Stimulated activated naive CD8-positive, alpha-beta T cell treated with anti-CD3 and anti-CD28 coated beads, Interleukin-15, Interleukin-2, amounts not matched to agents 100 ng/mL and 50 ng/mL, for 24 hours (primary cell): ENCODE data around the gene ERC1.

Experiments used
- H3K27ac Mint-ChIP-seq: one replicate; pipeline ENCODE4 v1.8.0; 2021; ENCODE audit warnings: mild to moderate bottlenecking, mixed read lengths
- H3K27me3 Mint-ChIP-seq: one replicate; pipeline ENCODE4 v1.8.0; 2021; ENCODE audit warnings: mixed read lengths
- H3K36me3 Mint-ChIP-seq: one replicate; pipeline ENCODE4 v1.8.0; 2021; ENCODE audit warnings: low read depth, mixed read lengths
- H3K4me1 Mint-ChIP-seq: one replicate; pipeline ENCODE4 v1.8.0; 2021; ENCODE audit warnings: low read depth, mixed read lengths
- H3K4me3 Mint-ChIP-seq: one replicate; pipeline ENCODE4 v1.8.0; 2021; ENCODE audit warnings: mild to moderate bottlenecking, mixed read lengths
- H3K9me3 Mint-ChIP-seq: one replicate; pipeline ENCODE4 v1.8.0; 2021; ENCODE audit warnings: mixed read lengths

The ERC1 gene

DNA sequence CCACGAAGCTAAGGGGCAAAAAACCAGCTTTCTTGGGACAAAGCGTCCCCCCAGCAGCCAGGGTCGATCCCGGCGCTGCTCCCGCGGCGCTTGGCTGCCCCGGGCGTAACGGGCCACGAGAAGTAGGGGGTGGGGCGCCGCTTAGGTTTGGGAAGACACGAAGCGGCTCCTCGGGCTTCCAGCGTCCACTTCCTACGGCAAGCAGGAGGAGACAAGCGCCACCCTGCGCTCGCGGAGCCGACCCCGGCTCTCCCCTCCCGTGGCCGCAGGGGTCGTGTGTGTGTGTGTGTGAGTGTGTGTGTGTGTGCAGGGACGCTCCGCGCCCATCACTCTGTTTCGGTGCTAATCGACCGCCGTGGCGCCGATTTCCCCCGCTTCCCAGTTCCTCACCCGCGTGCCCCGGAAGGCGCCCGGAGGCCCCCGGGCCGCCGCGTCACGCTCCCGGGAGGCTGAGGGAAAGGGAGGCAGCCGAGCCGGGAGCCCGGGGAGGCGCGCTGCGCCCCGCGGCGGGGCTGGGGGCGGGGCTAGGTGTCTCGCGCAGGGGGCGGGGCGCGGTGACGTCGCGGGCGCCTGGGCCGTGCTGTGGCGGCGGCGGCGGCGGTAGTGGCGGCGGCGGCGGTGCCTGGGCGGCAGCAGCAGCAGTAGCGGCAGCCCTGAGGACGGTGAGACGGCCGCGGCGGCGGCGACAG lies at the start of gene ERC1:
Gene ERC1 (plus strand): TSS at position 563 of the 689 bp plus-strand sequence. CDS start 36,681 bp downstream, outside the sequence.
- Mint-ChIP-seq H3K27me3 (no peaks in the 10 kb centered on the region), H3K27ac (peak within 1 kb of the TSS; percentile 93), H3K36me3 (peaks cover 8% of the 10 kb centered on the region), H3K4me1 (peaks cover 40% of the 10 kb centered on the region), H3K4me3 (peak within 1 kb of the TSS; percentile 92), H3K9me3 (no peaks in the 10 kb centered on the region)

- Mint-ChIP-seq H3K27me3 (no peaks in the 10 kb centered on the region), H3K27ac (peak overlapping the region; percentile 13), H3K4me1 (peaks cover 28% of the 10 kb centered on the region), H3K9me3 (no peaks in the 10 kb centered on the region), H3K36me3 (peaks cover 51% of the 10 kb centered on the region), H3K4me3 (no peak overlapping the region)
These were observed 48.0 kb upstream of the ERC1 start for GRCh38 chr12:943051-943450.

GRCh38 chr12:944211-944610 lies 46.8 kb upstream of the ERC1 start:
- Mint-ChIP-seq H3K4me1 (peaks cover 37% of the 10 kb centered on the region), H3K27me3 (no peaks in the 10 kb centered on the region), H3K4me3 (no peak overlapping the region), H3K27ac (peak overlapping the region; percentile 51), H3K9me3 (no peaks in the 10 kb centered on the region), H3K36me3 (peaks cover 52% of the 10 kb centered on the region)

DNA sequence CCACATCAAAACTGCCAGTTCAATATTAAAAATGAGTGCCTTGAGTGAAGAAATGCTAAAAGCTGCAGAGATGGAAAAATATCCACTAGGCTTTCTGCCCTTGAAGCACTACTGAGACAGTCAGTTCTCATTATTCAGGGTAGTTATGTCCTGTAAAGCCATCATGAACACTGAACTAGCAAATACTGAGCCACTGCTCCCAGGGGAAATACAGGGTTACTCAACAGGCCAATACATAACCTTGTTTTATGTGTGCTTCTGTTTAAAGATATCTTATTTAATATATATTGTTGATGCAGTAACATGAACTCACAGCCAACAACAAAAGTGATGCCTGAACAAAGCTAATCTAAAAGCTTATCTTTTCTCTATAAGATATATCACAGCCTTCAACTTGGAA lies 44.8 kb upstream of the ERC1 start:
- no peak overlapping the region for H3K27ac Mint-ChIP-seq
- no peaks in the 10 kb centered on the region for H3K27me3 Mint-ChIP-seq
- H3K36me3 Mint-ChIP-seq: peaks cover 38% of the 10 kb centered on the region
- H3K4me1 Mint-ChIP-seq: peaks cover 41% of the 10 kb centered on the region
- H3K4me3 Mint-ChIP-seq: peak overlapping the region; percentile 14
- H3K9me3 Mint-ChIP-seq: no peaks in the 10 kb centered on the region

DNA sequence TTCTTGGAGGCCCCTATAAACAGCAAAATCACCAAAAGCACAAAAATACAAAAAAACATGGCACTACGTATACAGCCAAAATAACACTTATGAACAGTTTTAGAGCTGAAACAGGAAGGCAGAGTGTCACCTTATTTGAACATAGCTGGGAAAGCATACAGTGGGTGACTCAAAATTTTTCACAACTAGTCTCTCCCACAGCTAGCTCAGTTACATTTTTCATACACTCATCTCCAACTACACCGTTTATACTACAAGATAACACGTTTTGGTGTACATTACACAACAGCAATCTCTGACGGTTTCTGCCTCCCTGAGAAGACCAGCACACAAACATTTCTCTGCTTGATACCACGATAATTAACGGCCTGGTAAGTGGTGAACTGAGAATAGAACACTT lies 44.4 kb upstream of the ERC1 start:
- H3K4me3 Mint-ChIP-seq: peak overlapping the region; percentile 14

GRCh38 chr12:948238-948637 lies 42.8 kb upstream of the ERC1 start:
- Mint-ChIP-seq H3K4me1 (peaks cover 41% of the 10 kb centered on the region), H3K27ac (peak overlapping the region; percentile 75), H3K4me3 (peak overlapping the region; percentile 98), H3K36me3 (peaks cover 26% of the 10 kb centered on the region), H3K9me3 (no peaks in the 10 kb centered on the region), H3K27me3 (no peaks in the 10 kb centered on the region)

More for the DNA sequence above, 44.4 kb upstream of the ERC1 start:
- Mint-ChIP-seq H3K27me3 (no peaks in the 10 kb centered on the region), H3K27ac (no peak overlapping the region), H3K9me3 (no peaks in the 10 kb centered on the region), H3K4me1 (peaks cover 41% of the 10 kb centered on the region), H3K36me3 (peaks cover 38% of the 10 kb centered on the region)

DNA sequence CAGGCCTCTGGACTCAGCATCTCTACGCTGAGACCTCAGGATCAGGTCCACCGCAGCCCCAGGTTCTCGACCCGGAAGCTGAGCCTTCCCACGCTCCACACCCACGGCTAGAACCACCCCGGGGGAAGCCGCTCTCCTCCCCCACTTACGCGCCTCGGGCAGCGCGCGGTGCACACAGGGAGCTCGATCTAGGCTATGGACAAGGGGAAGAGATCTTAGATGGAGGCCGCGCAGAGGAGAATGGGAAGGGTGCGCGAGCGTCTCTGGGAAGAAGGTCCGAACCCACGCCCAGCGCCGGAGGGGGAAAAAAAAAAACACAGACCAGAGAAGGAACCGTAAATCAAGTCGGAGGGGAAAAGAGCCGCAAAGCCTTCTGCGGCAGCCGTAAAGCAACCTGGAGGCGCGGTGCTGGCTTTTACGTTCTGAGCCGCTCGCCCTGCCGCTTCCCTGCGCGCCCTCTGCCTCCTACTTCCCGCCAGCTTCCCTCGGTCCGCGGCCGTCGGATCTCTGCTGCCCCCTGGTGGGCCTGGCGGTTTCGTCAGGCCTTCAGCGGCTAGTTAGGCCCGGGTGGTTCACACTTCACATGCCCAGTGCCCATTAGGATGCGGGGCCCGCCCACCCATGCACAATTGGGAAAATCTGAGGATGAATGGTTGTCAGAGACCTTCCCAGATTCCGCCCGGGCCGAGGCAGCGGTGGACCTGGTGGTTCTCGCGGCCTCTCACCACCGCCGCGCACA lies 41.4 kb upstream of the ERC1 start, which contains the start of gene RAD52:
Gene RAD52 (minus strand): TSS at position 242 of the 739 bp plus-strand sequence. CDS start 16,636 bp downstream, outside the sequence.
- H3K4me1 Mint-ChIP-seq: peaks cover 32% of the 10 kb centered on the region
- no peaks in the 10 kb centered on the region for H3K9me3 Mint-ChIP-seq
- peak within 1 kb of the TSS; percentile 93 for H3K27ac Mint-ChIP-seq
- H3K36me3 Mint-ChIP-seq: peaks cover 14% of the 10 kb centered on the region
- peak within 1 kb of the TSS; percentile 98 for H3K4me3 Mint-ChIP-seq
- H3K27me3 Mint-ChIP-seq: no peaks in the 10 kb centered on the region

- Mint-ChIP-seq H3K4me3 (no peak overlapping the region), H3K4me1 (peaks cover 24% of the 10 kb centered on the region), H3K27me3 (no peaks in the 10 kb centered on the region), H3K9me3 (no peaks in the 10 kb centered on the region), H3K36me3 (peaks cover 11% of the 10 kb centered on the region), H3K27ac (no peak overlapping the region)
These were observed 39.8 kb upstream of the ERC1 start for GRCh38 chr12:951176-951575.

GRCh38 chr12:953776-954175 lies 37.2 kb upstream of the ERC1 start:
- H3K4me1 Mint-ChIP-seq: peaks cover 9% of the 10 kb centered on the region
- no peak overlapping the region for H3K27ac Mint-ChIP-seq
- no peaks in the 10 kb centered on the region for H3K9me3 Mint-ChIP-seq
- no peaks in the 10 kb centered on the region for H3K27me3 Mint-ChIP-seq
- H3K36me3 Mint-ChIP-seq: peaks cover 5% of the 10 kb centered on the region
- no peak overlapping the region for H3K4me3 Mint-ChIP-seq

DNA sequence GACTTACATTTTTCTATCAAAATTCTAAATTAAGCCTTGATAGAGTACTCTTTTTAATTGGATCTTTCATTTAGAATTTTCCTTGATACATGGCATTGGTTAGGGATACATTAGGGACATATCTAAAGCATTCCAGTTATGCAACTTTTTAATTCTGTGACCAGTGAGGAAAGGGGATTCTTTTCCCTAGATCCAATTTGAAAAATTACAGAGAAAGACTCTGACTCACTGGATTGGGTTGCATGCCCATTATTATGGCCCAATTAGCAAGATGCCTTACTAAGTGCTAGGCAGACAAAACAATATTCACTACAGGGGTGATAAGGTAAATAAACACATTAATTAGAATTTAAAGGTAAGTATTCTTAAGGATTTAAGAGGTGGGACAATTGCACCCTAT lies 36.3 kb upstream of the ERC1 start:
- Mint-ChIP-seq H3K4me1 (no peaks in the 10 kb centered on the region), H3K27me3 (no peaks in the 10 kb centered on the region), H3K4me3 (no peak overlapping the region), H3K27ac (no peak overlapping the region), H3K9me3 (no peaks in the 10 kb centered on the region), H3K36me3 (no peaks in the 10 kb centered on the region)

DNA sequence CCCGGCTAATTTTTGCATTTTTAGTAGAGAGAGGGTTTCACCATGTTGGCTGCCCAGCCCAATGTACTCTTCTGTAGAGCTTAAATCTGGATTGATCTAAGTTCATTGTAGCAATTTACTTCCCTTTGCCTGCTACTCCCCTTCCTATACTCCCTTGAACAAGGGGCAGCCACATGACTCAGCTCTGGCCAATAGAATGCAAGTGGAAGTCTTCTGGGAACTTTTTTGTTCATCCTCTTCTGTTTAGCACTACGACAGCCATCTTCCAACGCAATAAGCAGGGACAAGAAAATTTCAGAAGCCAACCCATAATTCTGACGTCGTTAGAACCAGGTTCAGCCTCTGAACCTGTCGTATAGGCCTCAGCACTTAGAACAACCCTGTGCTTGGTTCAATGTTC lies 35.1 kb upstream of the ERC1 start:
- Mint-ChIP-seq H3K27ac (no peak overlapping the region), H3K4me1 (no peaks in the 10 kb centered on the region), H3K9me3 (no peaks in the 10 kb centered on the region), H3K27me3 (no peaks in the 10 kb centered on the region), H3K4me3 (no peak overlapping the region), H3K36me3 (no peaks in the 10 kb centered on the region)

DNA sequence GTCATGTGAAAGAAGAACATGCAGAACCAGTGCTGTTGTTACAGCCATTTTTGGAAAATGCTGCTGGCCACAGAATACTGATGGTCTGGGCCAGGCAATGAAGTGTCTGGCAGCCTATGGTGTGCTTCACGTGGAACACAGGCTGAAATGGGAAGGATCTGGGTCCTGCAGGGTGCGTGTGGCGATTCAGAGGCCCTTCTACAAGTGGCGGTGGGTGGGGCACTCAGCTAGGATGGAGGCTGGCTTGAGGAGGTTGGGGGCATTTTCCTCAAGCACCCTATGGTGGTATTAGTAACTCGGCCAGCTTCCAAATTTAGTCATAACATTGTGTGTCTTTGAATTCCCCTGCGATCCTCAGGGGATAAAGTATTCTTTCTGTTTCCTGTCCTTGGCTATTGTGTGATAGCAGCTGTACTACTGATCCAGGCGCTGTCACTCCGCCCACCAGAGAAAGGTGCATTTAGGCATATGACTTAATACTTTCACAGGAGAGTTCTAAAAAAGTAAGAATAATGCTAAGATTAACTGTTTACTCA lies 32.4 kb upstream of the ERC1 start:
- no peaks in the 10 kb centered on the region for H3K27me3 Mint-ChIP-seq
- H3K4me3 Mint-ChIP-seq: no peak overlapping the region
- no peaks in the 10 kb centered on the region for H3K9me3 Mint-ChIP-seq
- H3K4me1 Mint-ChIP-seq: no peaks in the 10 kb centered on the region
- no peak overlapping the region for H3K27ac Mint-ChIP-seq
- no peaks in the 10 kb centered on the region for H3K36me3 Mint-ChIP-seq

DNA sequence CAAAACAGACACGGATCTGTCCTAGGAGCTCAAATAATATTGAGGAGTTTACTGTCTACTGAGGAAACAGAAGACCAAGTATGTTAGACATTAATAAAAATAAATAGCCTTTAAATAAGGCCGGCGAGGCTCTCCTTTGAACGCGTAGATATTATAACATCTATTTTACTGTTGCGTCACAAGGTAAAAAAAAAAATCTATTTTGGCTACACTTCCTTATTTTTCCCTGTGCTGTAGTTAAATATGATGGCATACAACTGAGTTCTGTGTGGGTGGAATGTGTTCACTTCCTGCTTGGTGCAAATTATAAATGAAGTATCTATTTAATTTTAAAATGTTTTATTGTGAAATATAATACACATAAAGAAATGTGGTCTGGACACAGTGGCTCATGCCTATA lies 24.3 kb upstream of the ERC1 start:
- Mint-ChIP-seq H3K36me3 (no peaks in the 10 kb centered on the region), H3K4me1 (no peaks in the 10 kb centered on the region), H3K9me3 (no peaks in the 10 kb centered on the region), H3K4me3 (no peak overlapping the region), H3K27ac (no peak overlapping the region), H3K27me3 (no peaks in the 10 kb centered on the region)

GRCh38 chr12:967641-968040 lies 23.4 kb upstream of the ERC1 start:
- Mint-ChIP-seq H3K27me3 (no peaks in the 10 kb centered on the region), H3K4me1 (no peaks in the 10 kb centered on the region), H3K27ac (no peak overlapping the region), H3K36me3 (no peaks in the 10 kb centered on the region), H3K4me3 (no peak overlapping the region), H3K9me3 (no peaks in the 10 kb centered on the region)

DNA sequence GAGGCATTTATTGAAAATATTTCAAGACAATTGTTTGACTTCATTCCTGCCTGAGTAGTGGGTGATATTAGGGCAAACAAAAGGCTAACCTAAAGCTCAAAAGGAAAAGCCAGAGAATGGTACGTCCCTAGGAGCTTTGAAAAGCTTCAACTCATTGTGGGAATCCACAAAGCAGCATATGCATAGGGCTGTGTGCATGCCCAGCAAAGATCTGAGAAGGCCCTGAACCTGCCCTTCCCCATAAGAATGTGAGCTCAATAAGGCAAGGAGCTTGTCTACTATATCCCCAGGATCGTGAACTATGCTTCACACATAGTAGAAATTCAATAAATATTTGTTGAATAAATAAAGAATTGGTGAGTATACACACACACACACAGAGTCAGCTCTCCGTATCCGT lies 22.5 kb upstream of the ERC1 start:
- Mint-ChIP-seq H3K27ac (no peak overlapping the region), H3K36me3 (no peaks in the 10 kb centered on the region), H3K27me3 (no peaks in the 10 kb centered on the region), H3K9me3 (no peaks in the 10 kb centered on the region), H3K4me1 (no peaks in the 10 kb centered on the region), H3K4me3 (no peak overlapping the region)
